VCaP (cell line): ENCODE results near the gene TMEM198.

ENCODE experiments used
- H3K27ac ChIP-seq: fragments of 450-650 bp; 2 replicates; pipeline ENCODE4 v1.5.1; 2017
- TF ChIP-seq, protein P1 (sequence below): fragments of 450-650 bp; conservative IDR thresholded peaks from 2 replicates; pipeline ENCODE4 v1.5.1; 2017; ENCODE audit warnings: mild to moderate bottlenecking, moderate library complexity

The TMEM198 gene

GRCh38 chr2:219506153-219506801, 37.6 kb upstream of the TMEM198 start:
- TF ChIP-seq, protein P1, sequence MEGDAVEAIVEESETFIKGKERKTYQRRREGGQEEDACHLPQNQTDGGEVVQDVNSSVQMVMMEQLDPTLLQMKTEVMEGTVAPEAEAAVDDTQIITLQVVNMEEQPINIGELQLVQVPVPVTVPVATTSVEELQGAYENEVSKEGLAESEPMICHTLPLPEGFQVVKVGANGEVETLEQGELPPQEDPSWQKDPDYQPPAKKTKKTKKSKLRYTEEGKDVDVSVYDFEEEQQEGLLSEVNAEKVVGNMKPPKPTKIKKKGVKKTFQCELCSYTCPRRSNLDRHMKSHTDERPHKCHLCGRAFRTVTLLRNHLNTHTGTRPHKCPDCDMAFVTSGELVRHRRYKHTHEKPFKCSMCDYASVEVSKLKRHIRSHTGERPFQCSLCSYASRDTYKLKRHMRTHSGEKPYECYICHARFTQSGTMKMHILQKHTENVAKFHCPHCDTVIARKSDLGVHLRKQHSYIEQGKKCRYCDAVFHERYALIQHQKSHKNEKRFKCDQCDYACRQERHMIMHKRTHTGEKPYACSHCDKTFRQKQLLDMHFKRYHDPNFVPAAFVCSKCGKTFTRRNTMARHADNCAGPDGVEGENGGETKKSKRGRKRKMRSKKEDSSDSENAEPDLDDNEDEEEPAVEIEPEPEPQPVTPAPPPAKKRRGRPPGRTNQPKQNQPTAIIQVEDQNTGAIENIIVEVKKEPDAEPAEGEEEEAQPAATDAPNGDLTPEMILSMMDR: no peak
- no peak overlapping the region for H3K27ac ChIP-seq

DNA sequence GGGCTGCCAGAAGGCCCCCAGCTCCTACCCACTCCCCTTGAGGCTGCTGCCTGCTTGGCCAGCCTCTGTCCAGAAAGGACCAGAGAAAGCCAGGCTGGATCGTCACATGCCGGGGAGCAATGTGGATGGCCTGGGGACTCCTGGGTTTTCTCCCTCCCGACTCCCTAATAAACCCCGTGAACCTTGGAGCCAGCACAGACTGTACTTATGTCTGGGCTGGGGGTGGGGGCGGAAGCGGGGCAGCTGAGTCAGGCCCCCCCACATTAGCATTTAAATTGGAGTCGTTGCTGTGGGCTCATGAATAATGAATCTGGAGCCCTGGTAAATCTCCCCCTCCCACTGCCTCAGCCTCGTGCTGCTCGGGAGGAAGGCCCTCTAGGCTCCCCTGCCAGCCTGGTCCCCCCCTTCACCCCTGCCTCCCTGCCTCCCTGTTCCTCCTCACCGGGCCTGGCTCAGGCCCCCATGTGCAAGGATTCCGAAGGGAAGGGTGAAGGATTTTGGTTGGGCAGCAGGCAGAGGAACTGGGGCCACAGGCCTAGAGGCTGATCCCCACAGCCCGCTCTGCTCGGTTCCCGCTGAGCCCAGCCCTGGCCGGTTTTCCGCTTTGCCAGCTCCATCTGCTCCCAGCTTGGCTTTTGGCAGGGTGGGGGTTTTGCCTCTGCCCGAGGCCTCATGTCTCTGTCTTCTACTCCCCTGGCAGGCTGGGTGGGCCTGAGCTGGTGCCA, 36.9 kb upstream of the TMEM198 start:
- TF ChIP-seq, protein P1: no peak
- H3K27ac ChIP-seq: no peak overlapping the region

DNA sequence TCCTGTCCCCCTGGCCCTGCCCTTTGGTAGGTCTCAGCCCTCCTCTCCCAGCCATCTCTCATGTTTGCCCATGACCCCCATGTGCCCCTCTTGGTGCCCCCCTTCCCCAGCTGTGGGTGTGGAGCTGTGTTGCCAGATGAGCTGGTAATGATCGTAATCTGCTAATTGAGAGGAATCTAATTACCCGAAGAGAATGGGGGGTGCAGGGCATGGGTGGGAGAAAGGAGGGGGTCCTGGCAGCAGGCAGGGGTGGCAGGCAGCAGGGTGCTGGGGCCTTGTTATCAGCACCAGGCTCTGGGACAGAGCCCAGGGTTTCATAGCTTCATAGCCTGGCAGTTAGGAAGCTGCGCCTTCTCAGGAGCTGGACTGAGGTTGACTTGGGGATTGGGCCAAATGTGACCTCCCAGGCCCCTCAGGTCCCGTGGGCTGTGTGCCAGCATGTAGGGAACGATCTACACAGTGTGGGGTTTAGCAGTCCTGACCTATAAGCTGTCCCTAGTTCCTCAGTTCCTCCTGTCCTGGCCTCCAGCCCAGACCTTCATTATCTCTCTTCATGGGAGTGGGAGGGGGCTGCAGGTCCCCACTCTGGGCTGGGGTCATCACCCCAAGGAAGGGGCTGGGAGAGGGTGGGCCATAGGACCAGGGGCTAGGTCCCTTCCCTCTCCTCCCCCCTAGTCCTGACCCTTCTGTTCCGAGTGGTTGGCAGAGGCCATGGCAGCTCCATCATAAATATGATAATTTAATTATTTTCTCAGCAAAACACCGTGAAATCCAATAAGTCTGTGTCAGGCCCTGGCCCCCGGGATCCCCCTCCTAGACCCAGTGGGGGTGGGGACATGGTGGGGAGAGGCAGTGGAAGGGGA, 36.0 kb upstream of the TMEM198 start:
- TF ChIP-seq, protein P1: no peak
- H3K27ac ChIP-seq: no peak overlapping the region

DNA sequence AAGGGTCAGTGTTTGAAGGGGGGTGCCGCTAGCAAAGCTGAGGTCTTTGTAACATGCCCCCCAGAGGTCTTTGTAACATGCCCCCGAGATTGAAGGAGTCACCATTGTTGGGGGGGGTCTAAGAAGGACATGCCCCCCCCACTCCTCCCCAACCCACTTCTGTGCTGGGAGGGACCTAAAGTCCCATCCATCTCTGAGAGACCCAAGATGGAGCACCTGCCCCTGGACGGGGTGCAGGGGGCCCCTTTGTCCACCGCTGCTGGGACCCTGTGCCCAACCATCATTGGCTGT, 35.4 kb upstream of the TMEM198 start:
- TF ChIP-seq, protein P1: no peak
- H3K27ac ChIP-seq: no peak overlapping the region

GRCh38 chr2:219508971-219509779, 34.7 kb upstream of the TMEM198 start:
- TF ChIP-seq, protein P1: no peak

GRCh38 chr2:219509780-219510511, 33.9 kb upstream of the TMEM198 start:
- TF ChIP-seq, protein P1: peak; percentile 83
- no peak overlapping the region for H3K27ac ChIP-seq

More at GRCh38 chr2:219508971-219509779, 34.7 kb upstream of the TMEM198 start:
- no peak overlapping the region for H3K27ac ChIP-seq
